Upper lobe of left lung (tissue), 4 donors: ENCODE data around the gene TBX18.

Experiments
- EP300 ChIP-seq, 4 donors: sonication (generic); formaldehyde crosslinking; IDR thresholded peaks; one replicate each; pipeline ENCODE4 v1.5.1; 2017; ENCODE audit warnings: antibody characterized with exemption in 4 of 4, control low read depth in 2 of 4
- POLR2A ChIP-seq, 4 donors: fragments of 450-650 bp; IDR thresholded peaks; one replicate each; pipeline ENCODE4 v1.5.1; 2016 to 2017; ENCODE audit warnings: antibody characterized with exemption in 4 of 4, mild to moderate bottlenecking in 2 of 4
- TF ChIP-seq, protein P1 (sequence below), 6 experiments: fragments of 450-650 bp in 4 of 6; fragments of 200-600 bp in 2 of 6; sonication (generic) in 2 of 6; IDR thresholded peaks; one replicate each; pipeline ENCODE4 v1.5.1; 2016 to 2019; ENCODE audit warnings: antibody characterized with exemption in 6 of 6

GRCh38 chr6:84696166-84696565 is 68.2 kb downstream of the TBX18 start:
- TF ChIP-seq, protein P1, sequence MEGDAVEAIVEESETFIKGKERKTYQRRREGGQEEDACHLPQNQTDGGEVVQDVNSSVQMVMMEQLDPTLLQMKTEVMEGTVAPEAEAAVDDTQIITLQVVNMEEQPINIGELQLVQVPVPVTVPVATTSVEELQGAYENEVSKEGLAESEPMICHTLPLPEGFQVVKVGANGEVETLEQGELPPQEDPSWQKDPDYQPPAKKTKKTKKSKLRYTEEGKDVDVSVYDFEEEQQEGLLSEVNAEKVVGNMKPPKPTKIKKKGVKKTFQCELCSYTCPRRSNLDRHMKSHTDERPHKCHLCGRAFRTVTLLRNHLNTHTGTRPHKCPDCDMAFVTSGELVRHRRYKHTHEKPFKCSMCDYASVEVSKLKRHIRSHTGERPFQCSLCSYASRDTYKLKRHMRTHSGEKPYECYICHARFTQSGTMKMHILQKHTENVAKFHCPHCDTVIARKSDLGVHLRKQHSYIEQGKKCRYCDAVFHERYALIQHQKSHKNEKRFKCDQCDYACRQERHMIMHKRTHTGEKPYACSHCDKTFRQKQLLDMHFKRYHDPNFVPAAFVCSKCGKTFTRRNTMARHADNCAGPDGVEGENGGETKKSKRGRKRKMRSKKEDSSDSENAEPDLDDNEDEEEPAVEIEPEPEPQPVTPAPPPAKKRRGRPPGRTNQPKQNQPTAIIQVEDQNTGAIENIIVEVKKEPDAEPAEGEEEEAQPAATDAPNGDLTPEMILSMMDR (IDR thresholded peaks at IDR 0.05) = no peak
- TF ChIP-seq POLR2A (IDR thresholded peaks at IDR 0.05) = no peak
- no peak for TF ChIP-seq EP300 (IDR thresholded peaks at IDR 0.05)
